AG08395 (cell line): ENCODE results near the gene ATXN1L.
"Not testable (repeated sequence)": the region's sequence is repeated elsewhere in the genome, so short reads cannot be mapped to it uniquely, and the experiment has no call there.

Experiments used
- DNase-seq: peaks from one replicate; pipeline ENCODE4 v3.0.0; 2012; ENCODE audit warnings: mixed read lengths, low spot score

The ATXN1L gene

GRCh38 chr16:71845639-71846430 is at the start of gene ATXN1L:
Gene ATXN1L, plus strand, starts transcription at chr16:71845976. Its CDS starts 3,765 bp downstream, at chr16:71849741.
- peak; percentile 99 for DNase-seq

GRCh38 chr16:71796501-71797097 is 49.2 kb upstream of the ATXN1L start:
- no peak for DNase-seq

GRCh38 chr16:71803305-71803690 is 42.5 kb upstream of the ATXN1L start:
- no peak for DNase-seq

- peak; percentile 28 for DNase-seq
These were observed 37.7 kb upstream of the ATXN1L start for GRCh38 chr16:71807905-71808592.

GRCh38 chr16:71808593-71809459 is 37.0 kb upstream of the ATXN1L start, which contains the start of gene AP1G1:
Gene AP1G1, minus strand, starts transcription at chr16:71808834. Its CDS starts 19,355 bp downstream, at chr16:71789479.
- peak; percentile 97 for DNase-seq

GRCh38 chr16:71810155-71810530 is 35.6 kb upstream of the ATXN1L start:
- not testable (repeated sequence) for DNase-seq

GRCh38 chr16:71811261-71811803 is 34.4 kb upstream of the ATXN1L start:
- no peak for DNase-seq

GRCh38 chr16:71817155-71817500 is 28.6 kb upstream of the ATXN1L start:
- not testable (repeated sequence) for DNase-seq

- DNase-seq, result no peak
These were observed 19.2 kb upstream of the ATXN1L start for GRCh38 chr16:71826533-71827017.

GRCh38 chr16:71830359-71830758 is 15.4 kb upstream of the ATXN1L start:
- DNase-seq, result no peak

GRCh38 chr16:71831698-71832097 is 14.1 kb upstream of the ATXN1L start:
- DNase-seq, result not testable (repeated sequence)

GRCh38 chr16:71832112-71832511 is 13.7 kb upstream of the ATXN1L start:
- DNase-seq, result not testable (repeated sequence)

- no peak for DNase-seq
These were observed 11.5 kb upstream of the ATXN1L start for GRCh38 chr16:71834291-71834690.

- DNase-seq, result no peak
These were observed 8.6 kb upstream of the ATXN1L start for GRCh38 chr16:71837150-71837549.

GRCh38 chr16:71840052-71840451 is 5.7 kb upstream of the ATXN1L start:
- peak; percentile 54 for DNase-seq

GRCh38 chr16:71843572-71843971 is 2.2 kb upstream of the ATXN1L start:
- DNase-seq, result no peak

- peak; percentile 14 for DNase-seq
These were observed 655 bp downstream of the ATXN1L start for GRCh38 chr16:71846431-71846830.

GRCh38 chr16:71847096-71847495 is 1.3 kb downstream of the ATXN1L start:
- no peak for DNase-seq

GRCh38 chr16:71848622-71849021 is 2.8 kb downstream of the ATXN1L start:
- DNase-seq, result no peak

GRCh38 chr16:71851746-71852145 is 6.0 kb downstream of the ATXN1L start:
- DNase-seq, result no peak

- DNase-seq, result no peak
These were observed 6.4 kb downstream of the ATXN1L start for GRCh38 chr16:71852158-71852557.

- DNase-seq, result no peak
These were observed 6.8 kb downstream of the ATXN1L start for GRCh38 chr16:71852561-71852960.
